Colonic mucosa (tissue), 4 donors: Measurements from ENCODE around the gene PTPRA. TPM values are rescaled to one million over a fixed set of nuclear protein-coding genes. Genes with fewer than 3 reads are reported as not detected.
A peak's percentile ranks its signal among the peaks of the same experiment; 100 is the strongest.

Experiments
- DNase-seq: peaks from one replicate; pipeline ENCODE4 v3.0.0-alpha.2; 2020
- H3K27ac ChIP-seq: fragments of 200-600 bp; one replicate; pipeline ENCODE4 v1.8.0; 2021
- H3K27me3 ChIP-seq: fragments of 200-600 bp; one replicate; pipeline ENCODE4 v1.8.0; 2021
- H3K36me3 ChIP-seq: fragments of 200-600 bp; one replicate; pipeline ENCODE4 v1.8.0; 2021
- H3K4me1 ChIP-seq: fragments of 200-600 bp; one replicate; pipeline ENCODE4 v1.8.0; 2021; ENCODE audit warnings: mild to moderate bottlenecking
- H3K4me3 ChIP-seq: fragments of 200-600 bp; one replicate; pipeline ENCODE4 v1.8.0; 2021
- H3K9ac ChIP-seq, 2 donors: one replicate each; pipeline ENCODE4 v1.7.0; 2013; ENCODE audit warnings: control low read depth in 2 of 2, low read depth in 2 of 2, low read length in 2 of 2
- H3K9me3 ChIP-seq: fragments of 200-600 bp; one replicate; pipeline ENCODE4 v1.8.0; 2021
- intact Hi-C: fragments of 100-400 bp; cut with DNase I; formaldehyde crosslinking; loops from one replicate; pipeline ENCODE4 v1.14.1; 2022
- total RNA-seq, 2 donors: library from RNA; stranded (reverse); fragmentation: NEBNext Ultra II Directional in 1 of 2; extraction: Animal tissue kit (Norgen Biotek cat#: 25700) in 1 of 2; gene quantifications; one replicate each; pipeline ENCODE4 v1.2.1, GENCODE V29; 2021
- TF ChIP-seq, protein P1 (sequence below): fragments of 200-600 bp; IDR thresholded peaks from one replicate; pipeline ENCODE4 v1.8.0; 2022; ENCODE audit warnings: antibody characterized with exemption, mild to moderate bottlenecking
- donor health status: healthy.
- donor health status: DM: no; HTN: no; CAD: no.
- donor health status: DM: no; HTN: no; CAD: no.

Gene PTPRA
- total RNA-seq, 2 donors from 2014 or later, result 30.3 to 55.2 TPM

- intact Hi-C loops, result no loop called here
- TF ChIP-seq, protein P1, sequence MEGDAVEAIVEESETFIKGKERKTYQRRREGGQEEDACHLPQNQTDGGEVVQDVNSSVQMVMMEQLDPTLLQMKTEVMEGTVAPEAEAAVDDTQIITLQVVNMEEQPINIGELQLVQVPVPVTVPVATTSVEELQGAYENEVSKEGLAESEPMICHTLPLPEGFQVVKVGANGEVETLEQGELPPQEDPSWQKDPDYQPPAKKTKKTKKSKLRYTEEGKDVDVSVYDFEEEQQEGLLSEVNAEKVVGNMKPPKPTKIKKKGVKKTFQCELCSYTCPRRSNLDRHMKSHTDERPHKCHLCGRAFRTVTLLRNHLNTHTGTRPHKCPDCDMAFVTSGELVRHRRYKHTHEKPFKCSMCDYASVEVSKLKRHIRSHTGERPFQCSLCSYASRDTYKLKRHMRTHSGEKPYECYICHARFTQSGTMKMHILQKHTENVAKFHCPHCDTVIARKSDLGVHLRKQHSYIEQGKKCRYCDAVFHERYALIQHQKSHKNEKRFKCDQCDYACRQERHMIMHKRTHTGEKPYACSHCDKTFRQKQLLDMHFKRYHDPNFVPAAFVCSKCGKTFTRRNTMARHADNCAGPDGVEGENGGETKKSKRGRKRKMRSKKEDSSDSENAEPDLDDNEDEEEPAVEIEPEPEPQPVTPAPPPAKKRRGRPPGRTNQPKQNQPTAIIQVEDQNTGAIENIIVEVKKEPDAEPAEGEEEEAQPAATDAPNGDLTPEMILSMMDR, result no peak
- Histone ChIP-seq H3K4me3 (no peak overlapping the region), H3K36me3 (peaks cover 6% of the 10 kb centered on the region), H3K9me3 (no peaks in the 10 kb centered on the region), H3K4me1 (no peaks in the 10 kb centered on the region), H3K27ac (no peak overlapping the region), H3K9ac (no peak overlapping the region), H3K27me3 (no peaks in the 10 kb centered on the region)
- DNase-seq, result no peak
Measured at GRCh38 chr20:2993250-2993649, 120.0 kb downstream of the PTPRA start.

- H3K4me3 ChIP-seq, result no peak overlapping the region
- TF ChIP-seq, protein P1, result no peak
- no peaks in the 10 kb centered on the region for H3K27me3 ChIP-seq
- H3K27ac ChIP-seq, result no peak overlapping the region
- intact Hi-C loops, result no loop called here
- no peaks in the 10 kb centered on the region for H3K4me1 ChIP-seq
- no peaks in the 10 kb centered on the region for H3K9me3 ChIP-seq
- peaks cover under 1% of the 10 kb centered on the region for H3K36me3 ChIP-seq
- DNase-seq, result no peak
- H3K9ac ChIP-seq, result no peak overlapping the region
Measured at GRCh38 chr20:2995796-2996195, 122.5 kb downstream of the PTPRA start.

GRCh38 chr20:2998728-2999127, 125.4 kb downstream of the PTPRA start:
- Histone ChIP-seq H3K27me3 (no peaks in the 10 kb centered on the region), H3K27ac (no peak overlapping the region), H3K9ac (no peak overlapping the region), H3K9me3 (no peaks in the 10 kb centered on the region), H3K4me1 (no peaks in the 10 kb centered on the region), H3K4me3 (no peak overlapping the region), H3K36me3 (no peaks in the 10 kb centered on the region)
- TF ChIP-seq, protein P1, result no peak
- intact Hi-C loops, result no loop called here
- DNase-seq, result no peak

DNA sequence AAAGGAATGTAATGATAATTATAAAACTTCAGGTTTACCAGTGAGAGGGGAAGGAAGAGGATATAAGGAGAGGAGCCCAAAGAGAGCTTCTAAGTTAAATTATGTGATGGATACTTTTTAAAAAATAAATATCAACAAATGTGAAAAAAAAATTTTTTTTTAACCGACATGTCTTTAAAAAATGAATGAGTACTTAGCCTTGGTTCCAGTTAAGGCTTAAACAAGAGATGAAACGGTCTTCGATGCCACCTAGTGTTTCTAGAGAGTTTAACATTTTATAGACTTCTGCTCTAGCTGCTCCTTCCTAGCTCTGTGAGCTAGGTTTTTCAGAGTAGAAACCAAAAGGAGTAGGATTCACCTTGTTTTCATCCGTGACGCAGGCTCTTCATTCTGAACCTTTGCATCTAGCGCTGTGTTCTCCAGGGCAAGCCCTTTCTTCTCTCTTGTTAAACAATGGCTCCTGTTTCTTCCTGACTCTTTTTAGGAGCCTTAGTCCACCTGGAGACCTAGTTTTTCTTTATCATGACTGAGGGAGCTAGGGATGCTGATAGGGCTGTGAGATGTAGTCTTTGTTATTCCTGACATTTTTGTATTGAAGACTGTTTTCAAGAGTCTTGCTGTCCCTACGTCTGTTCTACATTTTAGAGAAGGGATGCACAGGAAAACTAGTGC, 127.7 kb downstream of the PTPRA start:
- TF ChIP-seq, protein P1, result peak; percentile 43
- no peak overlapping the region for H3K9ac ChIP-seq
- no peak for DNase-seq
- H3K27me3 ChIP-seq, result no peaks in the 10 kb centered on the region
- H3K36me3 ChIP-seq, result no peaks in the 10 kb centered on the region
- H3K4me3 ChIP-seq, result no peak overlapping the region
- H3K27ac ChIP-seq, result no peak overlapping the region
- no peaks in the 10 kb centered on the region for H3K4me1 ChIP-seq
- H3K9me3 ChIP-seq, result no peaks in the 10 kb centered on the region
- intact Hi-C loops, result loop anchor here (5.0 kb wide), 1 partner anchor 89 kb away; no protein-coding TSS in a partner anchor

GRCh38 chr20:3003416-3003815, 130.1 kb downstream of the PTPRA start:
- no peak overlapping the region for H3K4me3 ChIP-seq
- no peak overlapping the region for H3K27ac ChIP-seq
- no peaks in the 10 kb centered on the region for H3K9me3 ChIP-seq
- DNase-seq, result no peak
- intact Hi-C loops, result loop anchor here (5.0 kb wide), 1 partner anchor 91 kb away; no protein-coding TSS in a partner anchor
- TF ChIP-seq, protein P1, result no peak
- no peak overlapping the region for H3K9ac ChIP-seq
- H3K27me3 ChIP-seq, result no peaks in the 10 kb centered on the region
- no peaks in the 10 kb centered on the region for H3K4me1 ChIP-seq
- H3K36me3 ChIP-seq, result peaks cover 6% of the 10 kb centered on the region
